Measurements from ENCODE around the gene BCR.

DNA sequence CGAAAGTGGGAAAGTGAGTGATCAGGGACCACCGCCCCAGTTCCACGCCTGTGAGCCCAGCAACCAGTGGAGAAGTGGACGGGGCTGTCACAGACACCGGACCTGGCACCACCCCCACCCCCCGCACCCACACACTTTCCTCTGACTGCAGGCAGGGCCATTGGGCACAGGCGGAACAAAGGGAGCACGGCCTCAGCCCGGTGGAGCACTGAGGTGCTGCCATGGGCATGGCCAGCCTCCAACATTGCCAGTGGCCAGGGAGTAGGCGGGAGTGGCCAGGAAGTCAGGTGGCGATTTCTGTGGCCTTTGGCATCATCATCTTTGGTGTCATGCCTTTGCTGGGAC lies 78.5 kb downstream of the BCR start:
- TF ChIP-seq TAF1 (IDR thresholded peaks at IDR 0.05; ENCODE audit: low read depth) (no peak), CTCF (IDR thresholded peaks at IDR 0.05; ENCODE audit: poor library complexity, severe bottlenecking) (no peak), POLR2AphosphoS5 (IDR thresholded peaks at IDR 0.05) (no peak), EZH2 (IDR thresholded peaks at IDR 0.05; ENCODE audit: borderline replicate concordance, insufficient read depth, low read length, poor library complexity, severe bottlenecking) (no peak)
